Measurements from ENCODE around the gene RABGAP1L. TPM values are rescaled to one million over a fixed set of nuclear protein-coding genes. Genes with fewer than 3 reads are reported as not detected.

Gene RABGAP1L
- total RNA-seq, 1 experiment from 2014 or later, result 57.4 TPM

DNA sequence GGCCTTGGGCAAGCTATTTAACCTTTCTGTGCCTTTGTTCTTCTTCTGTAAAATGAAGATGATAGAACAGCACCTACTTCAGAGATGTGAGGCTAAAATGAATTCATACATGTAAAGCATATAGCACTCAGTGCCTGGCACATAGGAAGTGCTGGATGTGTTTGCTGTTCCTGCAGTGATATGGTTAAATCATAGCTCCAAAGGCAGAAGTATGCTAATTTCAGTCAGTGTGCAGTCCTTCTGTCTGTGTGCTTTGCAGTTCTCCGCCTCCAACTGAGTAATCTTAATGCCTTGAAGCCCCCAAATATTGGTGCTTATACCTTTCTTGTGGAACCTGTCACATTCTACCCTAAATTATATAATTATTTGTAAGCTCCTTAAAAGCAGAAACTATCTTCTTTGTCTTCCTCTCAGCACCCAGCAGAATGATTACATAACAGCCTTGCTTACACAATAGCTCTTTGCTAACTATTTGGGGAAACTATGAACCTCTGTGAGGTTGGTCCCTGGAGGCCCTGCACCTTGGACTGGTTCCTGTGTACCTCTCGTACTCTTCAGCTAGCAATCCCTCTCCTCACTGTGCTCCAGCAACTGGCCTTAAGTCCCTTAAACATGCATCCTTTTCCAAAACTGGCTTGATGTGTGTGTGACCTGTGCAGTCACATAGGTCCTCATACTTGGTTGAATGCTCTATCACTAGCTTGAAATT, 783.4 kb downstream of the RABGAP1L start:
- no peaks in the 10 kb centered on the region for H4K20me1 ChIP-seq (ENCODE audit: insufficient read depth)
- CTCF ChIA-PET, result no interaction called here
- intact Hi-C loops (cut with micrococcal nuclease; ENCODE audit: unreplicated experiment), result no loop called here

GRCh38 chr1:174946031-174946430, 786.7 kb downstream of the RABGAP1L start:
- Histone ChIP-seq H3K4me3 (no peak overlapping the region), H3K79me2 (ENCODE audit: low read depth) (no peaks in the 10 kb centered on the region), H2AFZ (no peak overlapping the region), H3K36me3 (ENCODE audit: low read depth) (no peaks in the 10 kb centered on the region), H4K20me1 (ENCODE audit: insufficient read depth) (no peaks in the 10 kb centered on the region; the same call in 1 of the 2 replicates), H3K4me2 (no peak overlapping the region), H3K4me1 (replicated peaks; ENCODE audit: insufficient read depth) (no peaks in the 10 kb centered on the region), H3K9me2 (ENCODE audit: insufficient read depth) (no peaks in the 10 kb centered on the region), H3K9me3 (ENCODE audit: insufficient read depth, low read depth) (no peaks in the 10 kb centered on the region), H3K27me3 (ENCODE audit: insufficient read depth, low read depth) (no peaks in the 10 kb centered on the region), H3K27ac (no peak overlapping the region), H3F3A (ENCODE audit: insufficient read depth, low read depth) (no peaks in the 10 kb centered on the region; the same call in 1 of the 2 replicates)
- intact Hi-C loops (cut with micrococcal nuclease; ENCODE audit: unreplicated experiment), result no loop called here
- TF ChIP-seq EZH2 (IDR thresholded peaks at IDR 0.05; ENCODE audit: low read depth) (no peak), CTCF (conservative IDR thresholded peaks at IDR 0.05) (no peak)
- no peak for DNase-seq
- ChIA-PET CTCF (no interaction called here), POLR2A (ENCODE audit: unreplicated experiment) (interaction anchor here (0.6 kb wide), 1 partner anchor 26 kb away, joined by 6 read pairs; no protein-coding TSS in a partner anchor)
- no TSS peak for BruUV-seq (replicated peaks)

More for the DNA sequence above, 783.4 kb downstream of the RABGAP1L start:
- Histone ChIP-seq H3K27ac (no peak overlapping the region), H3K27me3 (ENCODE audit: insufficient read depth, low read depth) (no peaks in the 10 kb centered on the region), H3K79me2 (ENCODE audit: low read depth) (no peaks in the 10 kb centered on the region), H3K4me2 (no peak overlapping the region), H3K9me2 (ENCODE audit: insufficient read depth) (no peaks in the 10 kb centered on the region), H2AFZ (no peak overlapping the region), H3K9me3 (ENCODE audit: insufficient read depth, low read depth) (no peaks in the 10 kb centered on the region), H3K36me3 (ENCODE audit: low read depth) (no peaks in the 10 kb centered on the region), H3K4me1 (replicated peaks; ENCODE audit: insufficient read depth) (no peaks in the 10 kb centered on the region), H3F3A (ENCODE audit: insufficient read depth, low read depth) (no peaks in the 10 kb centered on the region; the same call in 1 of the 2 replicates), H3K4me3 (no peak overlapping the region)
- TF ChIP-seq EZH2 (IDR thresholded peaks at IDR 0.05; ENCODE audit: low read depth) (no peak), CTCF (conservative IDR thresholded peaks at IDR 0.05) (no peak)
- POLR2A ChIA-PET (ENCODE audit: unreplicated experiment), result interaction anchor here (0.7 kb wide), 1 partner anchor 52 kb away, joined by 8 read pairs; no protein-coding TSS in a partner anchor
- DNase-seq, result no peak
- BruUV-seq (replicated peaks), result no TSS peak

GRCh38 chr1:174949061-174949460, 789.7 kb downstream of the RABGAP1L start:
- Histone ChIP-seq H3K4me1 (replicated peaks; ENCODE audit: insufficient read depth) (peaks cover 17% of the 10 kb centered on the region), H3F3A (ENCODE audit: insufficient read depth, low read depth) (peaks cover 9% of the 10 kb centered on the region; the same call in 1 of the 2 replicates), H3K4me2 (no peak overlapping the region), H3K4me3 (no peak overlapping the region), H3K27me3 (ENCODE audit: insufficient read depth, low read depth) (no peaks in the 10 kb centered on the region), H3K9me3 (ENCODE audit: insufficient read depth, low read depth) (no peaks in the 10 kb centered on the region), H3K9me2 (ENCODE audit: insufficient read depth) (no peaks in the 10 kb centered on the region), H2AFZ (no peak overlapping the region), H3K27ac (no peak overlapping the region), H3K36me3 (ENCODE audit: low read depth) (no peaks in the 10 kb centered on the region), H3K79me2 (ENCODE audit: low read depth) (no peaks in the 10 kb centered on the region), H4K20me1 (ENCODE audit: insufficient read depth) (no peaks in the 10 kb centered on the region; the same call in 1 of the 2 replicates)
- TF ChIP-seq EZH2 (IDR thresholded peaks at IDR 0.05; ENCODE audit: low read depth), result no peak
- TF ChIP-seq CTCF (conservative IDR thresholded peaks at IDR 0.05), result no peak
- DNase-seq, result no peak
- BruUV-seq (replicated peaks), result no TSS peak
- intact Hi-C loops (cut with micrococcal nuclease; ENCODE audit: unreplicated experiment), result no loop called here
- CTCF ChIA-PET, result no interaction called here
- POLR2A ChIA-PET (ENCODE audit: unreplicated experiment), result no interaction called here
